HepG2 (cell line): Measurements from ENCODE around the gene GAGE12F. TPM values are rescaled to one million over a fixed set of nuclear protein-coding genes. Genes with fewer than 3 reads are reported as not detected.

Experiments used
- AGO2 ChIP-seq: fragments of 200-400 bp; formaldehyde crosslinking; optimal IDR thresholded peaks from 2 replicates; pipeline ENCODE3; 2017; ENCODE audit warnings: mild to moderate bottlenecking, low read depth, low read length, moderate library complexity
- BATF2 ChIP-seq: sonication (generic); formaldehyde crosslinking; IDR thresholded peaks from 2 replicates; pipeline ENCODE4 v1.8.0; 2022; ENCODE audit warnings: mild to moderate bottlenecking, missing genetic modification reagents, moderate library complexity
- CERS6 ChIP-seq: sonication (generic); formaldehyde crosslinking; IDR thresholded peaks from 2 replicates; pipeline ENCODE4 v1.5.0; 2020; ENCODE audit warnings: missing genetic modification reagents
- FOXP1 ChIP-seq, 2 experiments: fragments of 450-650 bp in 1 of 2; IDR thresholded peaks; 2 replicates each; pipeline ENCODE4 v1.6.1; 2017 to 2018; ENCODE audit warnings: antibody characterized with exemption in 1 of 2
- MLX ChIP-seq: IDR thresholded peaks from 2 replicates; pipeline ENCODE4 v1.6.1; 2016
- RNF2 ChIP-seq: fragments of 450-650 bp; conservative IDR thresholded peaks from 2 replicates; pipeline ENCODE4 v1.6.1; 2016; ENCODE audit warnings: low read depth
- SAFB2 ChIP-seq: sonication (generic); formaldehyde crosslinking; IDR thresholded peaks from 2 replicates; pipeline ENCODE4 v1.5.1; 2020; ENCODE audit warnings: missing genetic modification reagents, low read depth, mild to moderate bottlenecking, borderline replicate concordance
- ZMAT3 ChIP-seq: sonication (generic); formaldehyde crosslinking; conservative IDR thresholded peaks from 2 replicates; pipeline ENCODE4 v1.7.0; 2021; ENCODE audit warnings: missing genetic modification reagents
- ZNF256 ChIP-seq: sonication (generic); formaldehyde crosslinking; conservative IDR thresholded peaks from 2 replicates; pipeline ENCODE4 v1.4.0; 2020; ENCODE audit warnings: missing genetic modification reagents
- ZNF609 ChIP-seq: sonication (generic); formaldehyde crosslinking; IDR thresholded peaks from 2 replicates; pipeline ENCODE4 v1.4.0; 2020; ENCODE audit warnings: mild to moderate bottlenecking, missing genetic modification reagents, borderline replicate concordance
- ZNF652 ChIP-seq: IDR thresholded peaks from 2 replicates; pipeline ENCODE4 v1.6.1; 2016; ENCODE audit warnings: low read depth, borderline replicate concordance
- polyA plus RNA-seq, 8 experiments: library from polyadenylated mRNA; depleted of rRNA in 3 of 8; stranded (reverse) in 7 of 8; unstranded in 1 of 8; fragments of >200 nt; fragmentation: Illumina TruSeq in 4 of 8; extraction: Trizol in 4 of 8; gene quantifications; 2 replicates each; pipeline versions ENCODE4 v1.2.1 to v1.2.3, GENCODE V29; 2011 to 2016; ENCODE audit warnings: low read depth in 4 of 8, missing spikeins in 1 of 8, mixed read lengths in 1 of 8; ENCODE audit not compliant: insufficient read depth in 1 of 8
- total RNA-seq, 5 experiments: library from RNA; depleted of rRNA; stranded (reverse); fragments of >200 nt; fragmentation: Illumina TruSeq; extraction: Trizol; gene quantifications; 2 replicates each; pipeline ENCODE4 v1.2.3, GENCODE V29; 2016; ENCODE audit warnings: low read depth in 1 of 5
- TF ChIP-seq, protein P1 (sequence below): sonication (generic); formaldehyde crosslinking; IDR thresholded peaks from 2 replicates; pipeline ENCODE4 v1.4.0; 2020; ENCODE audit warnings: missing genetic modification reagents, borderline replicate concordance
- TF ChIP-seq, protein P2 (sequence below): IDR thresholded peaks from 2 replicates; pipeline ENCODE4 v1.6.1; 2016; ENCODE audit warnings: missing genetic modification reagents, missing compliant biosample characterization

GAGE12F gene
- total and polyA plus RNA-seq, 2 of the 13 experiments (the other 11 are each of a cell fraction or from before 2014, with no cell fraction given), result not detected

DNA sequence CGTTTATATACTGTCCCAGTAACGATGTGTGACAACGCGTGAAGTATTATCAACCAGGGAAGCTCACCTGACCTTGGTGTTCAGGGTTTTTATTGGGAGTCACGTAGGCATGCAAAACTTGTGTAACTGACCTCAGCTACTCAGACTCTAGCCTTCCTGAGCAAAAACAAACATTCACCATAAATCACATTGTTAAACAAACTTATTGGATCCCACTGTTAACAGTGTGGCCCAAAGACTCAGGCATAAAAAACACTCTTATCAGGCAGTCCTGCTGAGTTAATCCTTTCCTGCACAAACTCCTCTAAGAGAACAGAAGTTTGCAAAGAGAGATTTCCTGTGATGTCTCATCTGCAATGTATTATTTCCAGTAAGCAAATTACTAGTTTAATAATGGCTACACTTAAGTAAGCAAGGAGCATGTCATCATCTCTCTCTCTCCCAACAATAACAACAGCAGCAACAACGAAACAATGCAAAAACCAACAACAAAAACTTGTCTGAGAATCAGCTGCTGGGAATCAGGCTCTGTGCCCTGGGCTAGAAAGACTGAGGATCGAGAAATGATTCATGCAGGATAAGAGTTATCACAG, 50.2 kb downstream of the GAGE12F start (continued):
- TF ChIP-seq FOXP1 (IDR thresholded peaks at IDR 0.05) (no peak), FOXP1 (CRISPR knock-in tag; IDR thresholded peaks at IDR 0.05) (peak; percentile 70), RNF2 (no peak), MLX (CRISPR knock-in tag) (peak; percentile 58; the same call in 1 of the 2 replicates), ZNF609 (CRISPR knock-in tag) (peak; percentile 47; the same call in 1 of the 2 replicates), ZNF652 (CRISPR knock-in tag) (no peak), AGO2 (no peak), ZNF256 (CRISPR knock-in tag) (no peak), ZMAT3 (CRISPR knock-in tag) (no peak), CERS6 (CRISPR knock-in tag) (no peak), SAFB2 (CRISPR knock-in tag) (no peak), BATF2 (CRISPR knock-in tag) (no peak)
- TF ChIP-seq, protein P1, sequence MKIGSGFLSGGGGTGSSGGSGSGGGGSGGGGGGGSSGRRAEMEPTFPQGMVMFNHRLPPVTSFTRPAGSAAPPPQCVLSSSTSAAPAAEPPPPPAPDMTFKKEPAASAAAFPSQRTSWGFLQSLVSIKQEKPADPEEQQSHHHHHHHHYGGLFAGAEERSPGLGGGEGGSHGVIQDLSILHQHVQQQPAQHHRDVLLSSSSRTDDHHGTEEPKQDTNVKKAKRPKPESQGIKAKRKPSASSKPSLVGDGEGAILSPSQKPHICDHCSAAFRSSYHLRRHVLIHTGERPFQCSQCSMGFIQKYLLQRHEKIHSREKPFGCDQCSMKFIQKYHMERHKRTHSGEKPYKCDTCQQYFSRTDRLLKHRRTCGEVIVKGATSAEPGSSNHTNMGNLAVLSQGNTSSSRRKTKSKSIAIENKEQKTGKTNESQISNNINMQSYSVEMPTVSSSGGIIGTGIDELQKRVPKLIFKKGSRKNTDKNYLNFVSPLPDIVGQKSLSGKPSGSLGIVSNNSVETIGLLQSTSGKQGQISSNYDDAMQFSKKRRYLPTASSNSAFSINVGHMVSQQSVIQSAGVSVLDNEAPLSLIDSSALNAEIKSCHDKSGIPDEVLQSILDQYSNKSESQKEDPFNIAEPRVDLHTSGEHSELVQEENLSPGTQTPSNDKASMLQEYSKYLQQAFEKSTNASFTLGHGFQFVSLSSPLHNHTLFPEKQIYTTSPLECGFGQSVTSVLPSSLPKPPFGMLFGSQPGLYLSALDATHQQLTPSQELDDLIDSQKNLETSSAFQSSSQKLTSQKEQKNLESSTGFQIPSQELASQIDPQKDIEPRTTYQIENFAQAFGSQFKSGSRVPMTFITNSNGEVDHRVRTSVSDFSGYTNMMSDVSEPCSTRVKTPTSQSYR (CRISPR knock-in tag), result no peak
- TF ChIP-seq, protein P2, sequence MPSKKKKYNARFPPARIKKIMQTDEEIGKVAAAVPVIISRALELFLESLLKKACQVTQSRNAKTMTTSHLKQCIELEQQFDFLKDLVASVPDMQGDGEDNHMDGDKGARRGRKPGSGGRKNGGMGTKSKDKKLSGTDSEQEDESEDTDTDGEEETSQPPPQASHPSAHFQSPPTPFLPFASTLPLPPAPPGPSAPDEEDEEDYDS, result no peak
